Sigmoid colon (tissue), 3 donors: ENCODE data around the gene ADAM8.

Experiments used
- CTCF ChIP-seq, 4 experiments: fragments of 450-650 bp in 3 of 4; fragments of 200-600 bp in 1 of 4; IDR thresholded peaks; one replicate each; pipeline ENCODE4 v1.5.1; 2016 to 2019; ENCODE audit warnings: antibody characterized with exemption in 4 of 4, mild to moderate bottlenecking in 3 of 4, moderate library complexity in 2 of 4
- POLR2A ChIP-seq, 2 donors: fragments of 450-650 bp; IDR thresholded peaks; one replicate each; pipeline ENCODE4 v1.6.1; 2016; ENCODE audit warnings: antibody characterized with exemption in 2 of 2, mild to moderate bottlenecking in 2 of 2, moderate library complexity in 2 of 2

- no peak for TF ChIP-seq CTCF (IDR thresholded peaks at IDR 0.05)
- TF ChIP-seq POLR2A (IDR thresholded peaks at IDR 0.05): no peak
Observed at GRCh38 chr10:133309720-133310398, 33.2 kb upstream of the ADAM8 start.
